ENCODE results near the gene SLC6A12.

GRCh38 chr12:237026-237815 lies 23.3 kb upstream of the SLC6A12 start:
- TF ChIP-seq NRF1 (IDR thresholded peaks at IDR 0.05; ENCODE audit: low read depth, low read length) (no peak), CTCF (IDR thresholded peaks at IDR 0.05) (no peak), RXRA (IDR thresholded peaks at IDR 0.05; ENCODE audit: borderline replicate concordance, low read depth) (no peak), POLR2AphosphoS5 (IDR thresholded peaks at IDR 0.05; ENCODE audit: low read depth, low read length) (no peak), MXI1 (IDR thresholded peaks at IDR 0.05; ENCODE audit: low read depth, low read length) (no peak), USF1 (IDR thresholded peaks at IDR 0.05; ENCODE audit: borderline replicate concordance, low read depth) (no peak), MEF2A (IDR thresholded peaks at IDR 0.05; ENCODE audit: borderline replicate concordance, low read depth) (no peak), GATA2 (CRISPR knock-in tag; IDR thresholded peaks at IDR 0.05) (no peak), RAD21 (IDR thresholded peaks at IDR 0.05; ENCODE audit: low read length) (no peak), SMC3 (IDR thresholded peaks at IDR 0.05; ENCODE audit: low read depth, low read length) (no peak), TEAD4 (IDR thresholded peaks at IDR 0.05; ENCODE audit: borderline replicate concordance, insufficient read depth) (no peak), EZH2phosphoT487 (IDR thresholded peaks at IDR 0.05; ENCODE audit: borderline replicate concordance, low read depth) (no peak), ZBTB33 (IDR thresholded peaks at IDR 0.05; ENCODE audit: borderline replicate concordance, low read depth) (no peak)
- TF ChIP-seq, protein P1, sequence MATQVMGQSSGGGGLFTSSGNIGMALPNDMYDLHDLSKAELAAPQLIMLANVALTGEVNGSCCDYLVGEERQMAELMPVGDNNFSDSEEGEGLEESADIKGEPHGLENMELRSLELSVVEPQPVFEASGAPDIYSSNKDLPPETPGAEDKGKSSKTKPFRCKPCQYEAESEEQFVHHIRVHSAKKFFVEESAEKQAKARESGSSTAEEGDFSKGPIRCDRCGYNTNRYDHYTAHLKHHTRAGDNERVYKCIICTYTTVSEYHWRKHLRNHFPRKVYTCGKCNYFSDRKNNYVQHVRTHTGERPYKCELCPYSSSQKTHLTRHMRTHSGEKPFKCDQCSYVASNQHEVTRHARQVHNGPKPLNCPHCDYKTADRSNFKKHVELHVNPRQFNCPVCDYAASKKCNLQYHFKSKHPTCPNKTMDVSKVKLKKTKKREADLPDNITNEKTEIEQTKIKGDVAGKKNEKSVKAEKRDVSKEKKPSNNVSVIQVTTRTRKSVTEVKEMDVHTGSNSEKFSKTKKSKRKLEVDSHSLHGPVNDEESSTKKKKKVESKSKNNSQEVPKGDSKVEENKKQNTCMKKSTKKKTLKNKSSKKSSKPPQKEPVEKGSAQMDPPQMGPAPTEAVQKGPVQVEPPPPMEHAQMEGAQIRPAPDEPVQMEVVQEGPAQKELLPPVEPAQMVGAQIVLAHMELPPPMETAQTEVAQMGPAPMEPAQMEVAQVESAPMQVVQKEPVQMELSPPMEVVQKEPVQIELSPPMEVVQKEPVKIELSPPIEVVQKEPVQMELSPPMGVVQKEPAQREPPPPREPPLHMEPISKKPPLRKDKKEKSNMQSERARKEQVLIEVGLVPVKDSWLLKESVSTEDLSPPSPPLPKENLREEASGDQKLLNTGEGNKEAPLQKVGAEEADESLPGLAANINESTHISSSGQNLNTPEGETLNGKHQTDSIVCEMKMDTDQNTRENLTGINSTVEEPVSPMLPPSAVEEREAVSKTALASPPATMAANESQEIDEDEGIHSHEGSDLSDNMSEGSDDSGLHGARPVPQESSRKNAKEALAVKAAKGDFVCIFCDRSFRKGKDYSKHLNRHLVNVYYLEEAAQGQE (IDR thresholded peaks at IDR 0.05; ENCODE audit: low read depth, low read length) = no peak
